Fibroblast of villous mesenchyme (primary cell): ENCODE measurements around the gene ABCA1. TPM values are rescaled to one million over a fixed set of nuclear protein-coding genes. Genes with fewer than 3 reads are reported as not detected.
"Not testable (repeated sequence)": the region's sequence is repeated elsewhere in the genome, so short reads cannot be mapped to it uniquely, and the experiment has no call there.

ENCODE experiments used
- DNase-seq: peaks from one replicate; pipeline ENCODE4 v3.0.0-alpha.2; 2010; ENCODE audit warnings: low read depth
- H3K4me3 ChIP-seq: 2 replicates; pipeline ENCODE4 v1.5.1; 2011; ENCODE audit warnings: low read depth, mild to moderate bottlenecking, low read length
- CTCF ChIP-seq: IDR thresholded peaks from 2 replicates; pipeline ENCODE4 v1.5.1; 2012; ENCODE audit warnings: low read depth, mild to moderate bottlenecking, low read length; ENCODE audit not compliant: insufficient read depth
- total RNA-seq: library from RNA; depleted of rRNA; stranded (reverse); fragments of >200 nt; gene quantifications from 2 replicates; pipeline ENCODE4 v1.2.3, GENCODE V29; 2012

The ABCA1 gene
- total RNA-seq, 1 donor: 132 TPM

DNA sequence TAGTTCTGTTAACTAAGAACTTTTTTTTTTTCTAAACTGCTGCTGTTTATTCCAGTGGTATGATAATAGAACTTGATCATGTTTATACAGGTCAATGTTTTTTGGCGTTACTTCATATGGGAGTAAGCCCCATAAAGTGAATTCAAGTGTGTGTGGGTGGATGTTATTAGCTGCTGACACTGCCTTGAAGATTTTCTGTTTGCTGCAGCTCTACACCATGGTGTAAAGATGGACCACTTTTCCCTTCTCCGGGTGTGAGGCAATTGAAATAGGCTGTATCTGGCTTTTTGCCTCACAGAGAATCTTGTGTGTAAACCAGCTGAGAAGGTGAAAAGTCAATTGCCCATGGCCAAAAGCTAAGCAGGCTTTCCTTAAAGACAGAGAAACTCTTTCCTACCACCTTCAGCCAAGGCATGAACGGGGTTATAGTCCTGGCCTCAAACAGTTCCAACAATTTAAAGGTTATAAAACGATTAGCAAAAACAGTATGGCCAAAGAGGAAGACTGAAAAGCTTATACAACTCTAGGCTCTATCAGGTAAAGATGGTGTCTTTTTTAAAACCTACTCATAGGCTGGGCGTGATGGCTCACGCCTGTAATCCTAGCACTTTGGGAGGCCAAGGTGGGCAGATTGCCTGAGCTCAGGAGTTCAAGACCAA is 33.9 kb upstream of the ABCA1 start:
- peak; percentile 54 for DNase-seq
- H3K4me3 ChIP-seq: no peak overlapping the region
- TF ChIP-seq CTCF: no peak

DNA sequence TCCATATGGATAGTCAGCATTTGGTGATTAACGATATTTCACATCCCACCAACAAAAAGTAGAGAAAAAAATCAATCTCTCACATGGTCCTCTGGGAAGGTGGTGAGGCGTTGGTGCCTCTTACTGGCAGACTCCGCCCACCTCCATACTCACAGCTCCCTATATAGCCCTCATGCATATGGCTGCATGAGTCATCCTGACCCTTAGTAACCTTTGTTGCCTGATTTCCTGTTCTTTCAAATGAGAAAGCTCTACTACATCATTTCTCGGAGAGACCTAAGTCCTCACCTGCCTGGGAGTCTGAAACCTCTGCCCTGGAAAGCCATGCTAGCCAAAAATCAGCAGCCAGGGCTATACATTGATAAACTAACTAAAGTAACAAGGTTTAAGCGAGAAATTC is 33.3 kb upstream of the ABCA1 start:
- no peak overlapping the region for H3K4me3 ChIP-seq
- peak; percentile 87 for DNase-seq
- TF ChIP-seq CTCF: no peak

DNA sequence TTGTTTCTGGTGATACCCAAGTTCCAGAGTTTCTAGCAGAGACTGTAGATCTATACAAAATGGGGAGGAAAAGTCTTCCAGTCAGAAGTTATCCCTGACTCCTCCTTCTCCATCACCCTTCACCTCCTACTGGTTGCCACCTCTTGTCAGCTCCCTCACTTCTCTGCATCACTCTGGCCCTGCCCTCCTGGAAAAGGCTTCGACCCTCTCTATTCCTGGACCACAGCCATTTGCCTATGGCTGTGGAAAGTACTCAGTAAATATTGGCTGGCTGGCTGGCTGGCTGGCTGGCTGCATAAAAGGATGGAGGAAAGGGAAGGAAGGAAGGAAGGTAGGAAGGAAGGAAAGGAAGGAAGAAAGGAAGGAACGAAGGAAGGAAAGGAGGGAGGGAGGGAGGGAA is 32.7 kb upstream of the ABCA1 start:
- no peak overlapping the region for H3K4me3 ChIP-seq
- TF ChIP-seq CTCF: no peak
- no peak for DNase-seq

DNA sequence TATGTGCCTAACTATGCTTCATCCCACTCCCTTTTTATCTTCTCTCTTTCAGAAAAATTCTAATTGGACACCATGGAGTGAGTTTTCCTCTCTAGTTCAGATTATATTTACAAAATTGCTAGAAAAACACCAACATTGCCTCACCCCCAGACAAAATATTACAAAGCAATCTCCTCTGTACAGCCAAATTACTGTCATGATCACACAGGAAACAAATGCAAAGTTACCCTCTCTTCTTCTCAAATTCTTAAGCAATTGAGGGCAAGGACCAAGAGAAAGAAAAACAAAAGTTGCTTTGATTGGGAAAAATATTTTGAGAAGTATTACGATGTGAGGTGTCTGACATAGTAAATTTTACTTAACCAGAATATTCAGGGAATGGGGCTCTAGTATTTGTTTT is 30.8 kb upstream of the ABCA1 start:
- H3K4me3 ChIP-seq: no peak overlapping the region
- peak; percentile 56 for DNase-seq
- TF ChIP-seq CTCF: no peak

DNA sequence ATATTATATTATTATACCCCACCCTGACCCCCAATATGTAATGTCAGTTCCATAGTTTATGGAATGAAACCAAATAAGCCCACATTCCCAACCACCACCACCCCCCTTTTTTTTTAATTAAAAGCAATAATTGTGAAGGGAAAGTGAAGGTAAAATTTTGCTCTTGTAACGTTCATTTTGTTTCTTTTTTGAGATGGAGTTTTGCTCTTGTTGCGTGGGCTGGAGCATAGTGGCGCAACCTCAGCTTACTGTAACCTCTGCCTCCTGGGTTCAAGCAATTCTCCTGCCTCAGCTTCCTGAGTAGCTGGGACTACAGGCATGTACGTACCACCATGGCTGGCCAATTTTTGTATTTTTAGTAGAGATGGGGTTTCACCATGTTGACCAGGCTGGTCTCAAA is 30.1 kb upstream of the ABCA1 start:
- not testable (repeated sequence) for H3K4me3 ChIP-seq, DNase-seq

GRCh38 chr9:104951487-104951886 is 23.5 kb upstream of the ABCA1 start:
- H3K4me3 ChIP-seq: no peak overlapping the region
- DNase-seq: no peak
- no peak for TF ChIP-seq CTCF

- H3K4me3 ChIP-seq: no peak overlapping the region
- no peak for DNase-seq
- no peak for TF ChIP-seq CTCF
These were observed 22.9 kb upstream of the ABCA1 start for GRCh38 chr9:104950838-104951237.
